Stimulated activated CD4-positive, alpha-beta T cell treated with anti-CD3 and anti-CD28 coated beads, TNF-alpha, amount 100 ng/mL, for 48 hours (primary cell): Measurements from ENCODE around the gene IRS2.
A peak's percentile ranks its signal among the peaks of the same experiment; 100 is the strongest.

Source experiments
- DNase-seq, 3 donors: peaks; one replicate each; pipeline ENCODE4 v3.0.0-alpha.2; 2020; ENCODE audit warnings: low read depth in 3 of 3

IRS2 gene

GRCh38 chr13:109755997-109756396 is 30.4 kb downstream of the IRS2 start:
- DNase-seq = no peak

GRCh38 chr13:109755551-109755950 is 30.8 kb downstream of the IRS2 start:
- DNase-seq = no peak

GRCh38 chr13:109751477-109751876 is 34.9 kb downstream of the IRS2 start:
- no peak for DNase-seq

- DNase-seq = no peak
Measured at GRCh38 chr13:109750221-109750775, 36.1 kb downstream of the IRS2 start.

GRCh38 chr13:109749365-109749764 is 37.0 kb downstream of the IRS2 start:
- no peak for DNase-seq

GRCh38 chr13:109748677-109749076 is 37.7 kb downstream of the IRS2 start:
- DNase-seq = no peak

GRCh38 chr13:109747524-109747923 is 38.9 kb downstream of the IRS2 start:
- DNase-seq = no peak

GRCh38 chr13:109746364-109746763 is 40.0 kb downstream of the IRS2 start:
- no peak for DNase-seq

GRCh38 chr13:109745702-109746101 is 40.7 kb downstream of the IRS2 start:
- DNase-seq = no peak

- DNase-seq = no peak
Measured at GRCh38 chr13:109745060-109745459, 41.3 kb downstream of the IRS2 start.

GRCh38 chr13:109744512-109745051 is 41.8 kb downstream of the IRS2 start:
- DNase-seq = no peak

- peak in 1 of 3 donors; percentile 8 for DNase-seq
Measured at GRCh38 chr13:109743706-109744453, 42.5 kb downstream of the IRS2 start.

- DNase-seq = no peak
Measured at GRCh38 chr13:109741966-109742365, 44.4 kb downstream of the IRS2 start.

GRCh38 chr13:109740721-109741120 is 45.7 kb downstream of the IRS2 start:
- no peak for DNase-seq

GRCh38 chr13:109740121-109740520 is 46.3 kb downstream of the IRS2 start:
- DNase-seq = no peak

- no peak for DNase-seq
Measured at GRCh38 chr13:109738298-109738746, 48.1 kb downstream of the IRS2 start.

GRCh38 chr13:109737606-109738005 is 48.8 kb downstream of the IRS2 start:
- peak in 2 of 3 donors; percentile 13 to 38 for DNase-seq

GRCh38 chr13:109737046-109737573 is 49.3 kb downstream of the IRS2 start:
- DNase-seq = no peak

- DNase-seq = no peak
Measured at GRCh38 chr13:109735436-109735966, 50.9 kb downstream of the IRS2 start.

- DNase-seq = no peak
Measured at GRCh38 chr13:109734002-109734785, 52.2 kb downstream of the IRS2 start.

- DNase-seq = no peak
Measured at GRCh38 chr13:109733550-109733949, 52.8 kb downstream of the IRS2 start.
